ENCODE measurements around the gene AKT3. TPM values are rescaled to one million over a fixed set of nuclear protein-coding genes. Genes with fewer than 3 reads are reported as not detected.

The AKT3 gene
- total RNA-seq, 1 experiment from 2014 or later, result 133 TPM

DNA sequence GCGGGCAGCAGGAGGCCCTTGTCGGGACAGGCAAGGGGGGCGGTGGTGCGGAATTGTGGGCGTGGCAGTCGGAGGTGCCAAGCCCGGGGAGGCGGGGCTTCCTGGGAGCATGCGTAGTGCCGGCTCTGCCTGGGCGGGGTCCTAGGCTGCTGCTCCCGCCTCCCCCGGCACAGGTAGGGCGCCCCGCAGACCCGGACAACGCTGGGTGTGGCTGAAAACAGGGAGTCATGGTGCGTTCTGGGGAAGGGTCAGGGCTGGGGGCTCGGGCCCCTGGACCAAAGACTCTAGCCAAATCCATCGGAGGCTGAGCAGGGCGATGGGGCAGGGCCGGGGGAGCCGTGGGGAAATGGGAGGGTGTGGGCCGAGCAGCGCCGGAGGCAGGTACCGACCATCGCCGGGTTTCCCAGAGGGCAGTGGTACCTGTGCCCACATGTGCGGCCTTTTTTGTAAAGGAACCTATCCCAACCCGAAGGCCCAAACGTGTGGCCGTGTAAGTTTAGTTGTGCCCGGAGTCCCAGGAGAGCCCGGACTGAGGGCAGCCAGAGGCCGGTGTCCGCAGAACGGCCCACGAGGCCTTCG lies 362.3 kb downstream of the AKT3 start:
- ChIA-PET CTCF (no interaction called here), POLR2A (ENCODE audit: unreplicated experiment) (no interaction called here)
- Histone ChIP-seq H3K79me2 (ENCODE audit: low read depth) (no peaks in the 10 kb centered on the region), H3K4me3 (no peak overlapping the region), H3K27me3 (ENCODE audit: insufficient read depth, low read depth) (no peaks in the 10 kb centered on the region), H3K9me2 (ENCODE audit: insufficient read depth) (no peaks in the 10 kb centered on the region), H3K9me3 (ENCODE audit: insufficient read depth, low read depth) (no peaks in the 10 kb centered on the region), H3F3A (ENCODE audit: insufficient read depth, low read depth) (no peaks in the 10 kb centered on the region), H3K4me2 (no peak overlapping the region), H4K20me1 (ENCODE audit: insufficient read depth) (no peaks in the 10 kb centered on the region), H3K4me1 (replicated peaks; ENCODE audit: insufficient read depth) (no peaks in the 10 kb centered on the region), H2AFZ (no peak overlapping the region), H3K27ac (no peak overlapping the region), H3K36me3 (ENCODE audit: low read depth) (no peaks in the 10 kb centered on the region)
- TF ChIP-seq, protein P1, sequence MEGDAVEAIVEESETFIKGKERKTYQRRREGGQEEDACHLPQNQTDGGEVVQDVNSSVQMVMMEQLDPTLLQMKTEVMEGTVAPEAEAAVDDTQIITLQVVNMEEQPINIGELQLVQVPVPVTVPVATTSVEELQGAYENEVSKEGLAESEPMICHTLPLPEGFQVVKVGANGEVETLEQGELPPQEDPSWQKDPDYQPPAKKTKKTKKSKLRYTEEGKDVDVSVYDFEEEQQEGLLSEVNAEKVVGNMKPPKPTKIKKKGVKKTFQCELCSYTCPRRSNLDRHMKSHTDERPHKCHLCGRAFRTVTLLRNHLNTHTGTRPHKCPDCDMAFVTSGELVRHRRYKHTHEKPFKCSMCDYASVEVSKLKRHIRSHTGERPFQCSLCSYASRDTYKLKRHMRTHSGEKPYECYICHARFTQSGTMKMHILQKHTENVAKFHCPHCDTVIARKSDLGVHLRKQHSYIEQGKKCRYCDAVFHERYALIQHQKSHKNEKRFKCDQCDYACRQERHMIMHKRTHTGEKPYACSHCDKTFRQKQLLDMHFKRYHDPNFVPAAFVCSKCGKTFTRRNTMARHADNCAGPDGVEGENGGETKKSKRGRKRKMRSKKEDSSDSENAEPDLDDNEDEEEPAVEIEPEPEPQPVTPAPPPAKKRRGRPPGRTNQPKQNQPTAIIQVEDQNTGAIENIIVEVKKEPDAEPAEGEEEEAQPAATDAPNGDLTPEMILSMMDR (conservative IDR thresholded peaks at IDR 0.05), result no peak
- TF ChIP-seq EZH2 (IDR thresholded peaks at IDR 0.05; ENCODE audit: low read depth), result no peak
- intact Hi-C loops (cut with micrococcal nuclease; ENCODE audit: unreplicated experiment), result no loop called here
- no peak for DNase-seq
- BruUV-seq (replicated peaks), result no TSS peak

DNA sequence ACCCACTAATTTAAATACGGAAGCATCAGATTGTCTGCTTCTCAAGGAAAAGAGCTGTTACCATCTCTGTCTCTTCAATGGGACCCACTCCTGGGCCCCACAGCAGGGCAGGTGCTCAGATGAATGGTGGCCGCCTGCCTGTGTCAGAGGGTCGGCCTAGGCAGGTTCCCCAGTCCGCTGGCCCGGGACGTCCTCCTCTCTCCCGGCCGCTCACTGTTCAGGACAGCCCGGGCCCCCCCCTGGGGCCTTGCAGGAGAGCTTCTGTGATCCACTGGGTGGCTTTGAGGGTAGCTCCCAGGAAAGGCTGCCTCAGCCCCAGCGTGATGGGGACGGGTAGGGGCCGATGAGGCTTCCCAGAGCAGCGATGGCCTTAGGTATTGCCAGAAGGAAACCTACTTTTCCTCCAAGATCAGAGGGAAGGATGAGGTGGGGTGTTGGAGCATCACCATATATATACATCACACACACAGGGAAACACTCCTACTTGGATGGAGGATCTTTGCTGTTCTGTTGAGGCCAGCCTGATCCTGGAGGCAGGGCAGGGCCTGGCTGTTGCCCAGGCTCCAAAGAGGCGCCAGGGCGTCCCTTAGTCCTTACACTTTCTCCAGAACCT lies 362.9 kb downstream of the AKT3 start:
- H3K4me2 ChIP-seq, result no peak overlapping the region
- H3K27ac ChIP-seq, result no peak overlapping the region
- no peak for DNase-seq
- H3K4me1 ChIP-seq (replicated peaks; ENCODE audit: insufficient read depth), result no peaks in the 10 kb centered on the region
- BruUV-seq (replicated peaks), result no TSS peak
- no peaks in the 10 kb centered on the region for H3K9me2 ChIP-seq (ENCODE audit: insufficient read depth)
- H4K20me1 ChIP-seq (ENCODE audit: insufficient read depth), result no peaks in the 10 kb centered on the region
- H3K36me3 ChIP-seq (ENCODE audit: low read depth), result no peaks in the 10 kb centered on the region
- TF ChIP-seq EZH2 (IDR thresholded peaks at IDR 0.05; ENCODE audit: low read depth), result no peak
- TF ChIP-seq, protein P1 (conservative IDR thresholded peaks at IDR 0.05), result no peak
- H3F3A ChIP-seq (ENCODE audit: insufficient read depth, low read depth), result no peaks in the 10 kb centered on the region
- no peaks in the 10 kb centered on the region for H3K9me3 ChIP-seq (ENCODE audit: insufficient read depth, low read depth)
- intact Hi-C loops (cut with micrococcal nuclease; ENCODE audit: unreplicated experiment), result no loop called here
- no peak overlapping the region for H2AFZ ChIP-seq
- CTCF ChIA-PET, result no interaction called here
- POLR2A ChIA-PET (ENCODE audit: unreplicated experiment), result no interaction called here
- no peaks in the 10 kb centered on the region for H3K27me3 ChIP-seq (ENCODE audit: insufficient read depth, low read depth)
- H3K79me2 ChIP-seq (ENCODE audit: low read depth), result no peaks in the 10 kb centered on the region
- no peak overlapping the region for H3K4me3 ChIP-seq

- no peak for TF ChIP-seq EZH2 (IDR thresholded peaks at IDR 0.05; ENCODE audit: low read depth)
- TF ChIP-seq, protein P1 (conservative IDR thresholded peaks at IDR 0.05), result no peak
- no peak overlapping the region for H2AFZ ChIP-seq
- H3F3A ChIP-seq (ENCODE audit: insufficient read depth, low read depth), result no peaks in the 10 kb centered on the region
- no peaks in the 10 kb centered on the region for H3K9me2 ChIP-seq (ENCODE audit: insufficient read depth)
- H3K4me1 ChIP-seq (replicated peaks; ENCODE audit: insufficient read depth), result no peaks in the 10 kb centered on the region
- H3K27me3 ChIP-seq (ENCODE audit: insufficient read depth, low read depth), result no peaks in the 10 kb centered on the region
- H3K4me3 ChIP-seq, result no peak overlapping the region
- no peak overlapping the region for H3K4me2 ChIP-seq
- H4K20me1 ChIP-seq (ENCODE audit: insufficient read depth), result no peaks in the 10 kb centered on the region
- H3K9me3 ChIP-seq (ENCODE audit: insufficient read depth, low read depth), result no peaks in the 10 kb centered on the region
- BruUV-seq (replicated peaks), result no TSS peak
- intact Hi-C loops (cut with micrococcal nuclease; ENCODE audit: unreplicated experiment), result no loop called here
- no peak for DNase-seq
- no peaks in the 10 kb centered on the region for H3K36me3 ChIP-seq (ENCODE audit: low read depth)
- ChIA-PET POLR2A (ENCODE audit: unreplicated experiment) (no interaction called here), CTCF (no interaction called here)
- H3K27ac ChIP-seq, result no peak overlapping the region
- no peaks in the 10 kb centered on the region for H3K79me2 ChIP-seq (ENCODE audit: low read depth)
Observed at GRCh38 chr1:243483952-243484351, 366.1 kb downstream of the AKT3 start.

All from PC-9 (cell line).